GM23338 (cell line): ENCODE measurements around the gene ODAM. TPM values are rescaled to one million over a fixed set of nuclear protein-coding genes. Genes with fewer than 3 reads are reported as not detected.

Source experiments
- ATAC-seq: fragments of 200-7000 bp; cut with Tn5 transposase; 3 replicates; pipeline ENCODE4 v1.9.1; 2020
- DNase-seq: peaks from one replicate; pipeline ENCODE4 v3.0.0-alpha.2; 2015; ENCODE audit warnings: low spot score
- H2AFZ ChIP-seq: fragments of 200-600 bp; sonication (generic); 2 replicates; pipeline ENCODE4 v1.8.0; 2016; ENCODE audit warnings: antibody characterized with exemption, mild to moderate bottlenecking, moderate library complexity
- H3F3A ChIP-seq: fragments of 200-600 bp; sonication (generic); replicated peaks from 2 replicates; pipeline ENCODE4 v1.8.0; 2017; ENCODE audit warnings: antibody characterized with exemption, mixed run types, low read depth
- H3K27ac ChIP-seq: fragments of 200-600 bp; sonication (generic); 2 replicates; pipeline ENCODE4 v1.6.1; 2016; ENCODE audit warnings: low read depth
- H3K27me3 ChIP-seq: fragments of 200-600 bp; sonication (generic); 2 replicates; pipeline ENCODE4 v1.8.0; 2016; ENCODE audit warnings: mild to moderate bottlenecking, mixed run types, moderate library complexity; ENCODE audit not compliant: insufficient read depth
- H3K36me3 ChIP-seq: fragments of 200-600 bp; sonication (generic); 2 replicates; pipeline ENCODE4 v1.8.0; 2016; ENCODE audit warnings: mild to moderate bottlenecking; ENCODE audit not compliant: insufficient read depth
- H3K4me1 ChIP-seq: fragments of 200-600 bp; sonication (generic); 2 replicates; pipeline ENCODE4 v1.8.0; 2016; ENCODE audit warnings: mild to moderate bottlenecking, moderate library complexity; ENCODE audit not compliant: insufficient read depth
- H3K4me2 ChIP-seq: fragments of 200-600 bp; sonication (generic); 2 replicates; pipeline ENCODE4 v1.7.1; 2017; ENCODE audit warnings: mixed run types
- H3K4me3 ChIP-seq: fragments of 200-600 bp; sonication (generic); 2 replicates; pipeline ENCODE4 v1.6.1; 2016; ENCODE audit warnings: mixed run types
- H3K79me2 ChIP-seq: fragments of 200-600 bp; sonication (generic); replicated peaks from 2 replicates; pipeline ENCODE4 v1.8.0; 2017; ENCODE audit warnings: mild to moderate bottlenecking; ENCODE audit not compliant: insufficient read depth
- H3K9me2 ChIP-seq: fragments of 200-600 bp; sonication (generic); 2 replicates; pipeline ENCODE4 v1.8.0; 2017; ENCODE audit not compliant: insufficient read depth
- H4K20me1 ChIP-seq: fragments of 200-600 bp; sonication (generic); replicated peaks from 2 replicates; pipeline ENCODE4 v1.8.0; 2017; ENCODE audit warnings: mild to moderate bottlenecking; ENCODE audit not compliant: insufficient read depth
- H3K27ac Mint-ChIP-seq: 2 replicates; pipeline ENCODE4 v1.8.0; 2020; ENCODE audit warnings: inconsistent platforms, mild to moderate bottlenecking, moderate library complexity, mixed read lengths
- H3K27me3 Mint-ChIP-seq: 3 replicates; pipeline ENCODE4 v1.8.0; 2022; ENCODE audit warnings: low read depth, mild to moderate bottlenecking, moderate library complexity, mixed read lengths, inconsistent platforms; ENCODE audit not compliant: insufficient read depth, poor library complexity
- H3K36me3 Mint-ChIP-seq: 3 replicates; pipeline ENCODE4 v1.8.0; 2021; ENCODE audit warnings: low read depth, mild to moderate bottlenecking, inconsistent platforms, moderate library complexity, mixed read lengths
- H3K4me1 Mint-ChIP-seq: 3 replicates; pipeline ENCODE4 v1.8.0; 2020; ENCODE audit warnings: mild to moderate bottlenecking, inconsistent platforms, mixed read lengths
- H3K4me3 Mint-ChIP-seq: 3 replicates; pipeline ENCODE4 v1.8.0; 2021; ENCODE audit warnings: moderate library complexity, mild to moderate bottlenecking, inconsistent platforms, mixed read lengths
- H3K9me3 Mint-ChIP-seq: 3 replicates; pipeline ENCODE4 v1.8.0; 2020; ENCODE audit warnings: moderate library complexity, mild to moderate bottlenecking, inconsistent platforms, mixed read lengths
- CREB1 ChIP-seq: fragments of 250-450 bp; sonication (Bioruptor Pico); IDR thresholded peaks from 2 replicates; pipeline ENCODE4 v1.5.0; 2020; ENCODE audit warnings: low read depth, mild to moderate bottlenecking, moderate library complexity
- EZH2 ChIP-seq: fragments of 200-600 bp; sonication (generic); IDR thresholded peaks from one replicate; pipeline ENCODE4 v1.8.0; 2017; ENCODE audit warnings: antibody characterized with exemption, mild to moderate bottlenecking, low read depth; ENCODE audit not compliant: unreplicated experiment
- EZH2phosphoT487 ChIP-seq: fragments of 200-600 bp; sonication (generic); IDR thresholded peaks from one replicate; pipeline ENCODE4 v1.8.1; 2018; ENCODE audit warnings: antibody characterized with exemption; ENCODE audit not compliant: unreplicated experiment
- JUNB ChIP-seq: IDR thresholded peaks from one replicate; pipeline ENCODE4 v1.6.1; 2016; ENCODE audit warnings: antibody characterized with exemption; ENCODE audit not compliant: unreplicated experiment
- NANOG ChIP-seq: IDR thresholded peaks from 2 replicates; pipeline ENCODE4 v1.6.1; 2016; ENCODE audit warnings: antibody characterized with exemption, borderline replicate concordance
- POLR2AphosphoS5 ChIP-seq: IDR thresholded peaks from 2 replicates; pipeline ENCODE4 v1.6.1; 2016; ENCODE audit warnings: antibody characterized with exemption, low read depth
- STAT1 ChIP-seq: IDR thresholded peaks from one replicate; pipeline ENCODE4 v1.6.1; 2016; ENCODE audit warnings: antibody characterized with exemption; ENCODE audit not compliant: unreplicated experiment
- ZNF114 ChIP-seq: fragments of 250-450 bp; sonication (Bioruptor Pico); IDR thresholded peaks from 2 replicates; pipeline ENCODE4 v1.5.0; 2020; ENCODE audit warnings: mild to moderate bottlenecking, moderate library complexity
- ZNF331 ChIP-seq: fragments of 250-450 bp; sonication (Bioruptor Pico); IDR thresholded peaks from 2 replicates; pipeline ENCODE4 v1.5.0; 2020; ENCODE audit warnings: low read depth, mild to moderate bottlenecking, moderate library complexity
- polyA plus RNA-seq: library from polyadenylated mRNA; unstranded; fragments of >200 nt; fragmentation: Nextera tagmentation; extraction: Ambion mirVana; gene quantifications from 2 replicates; pipeline ENCODE4 v1.2.1, GENCODE V29; 2016
- total RNA-seq: library from RNA; depleted of rRNA; stranded (reverse); fragments of >200 nt; shearing (Covaris generic); gene quantifications from 2 replicates; pipeline ENCODE4 v1.2.3, GENCODE V29; 2014
- TF ChIP-seq, protein P1 (sequence below), 2 experiments: fragments of 200-600 bp in 1 of 2; sonication (generic) in 1 of 2; conservative IDR thresholded peaks; 2 replicates each; pipeline versions ENCODE4 v1.5.1 to v1.6.1; 2016 to 2017; ENCODE audit warnings: antibody characterized with exemption in 2 of 2, low read depth in 2 of 2, mild to moderate bottlenecking in 2 of 2, moderate library complexity in 1 of 2
- TF ChIP-seq, protein P2 (sequence below): IDR thresholded peaks from 2 replicates; pipeline ENCODE4 v1.6.1; 2016; ENCODE audit warnings: antibody characterized with exemption
- TF ChIP-seq, protein P3 (sequence below): IDR thresholded peaks from one replicate; pipeline ENCODE4 v1.6.1; 2018; ENCODE audit warnings: antibody characterized with exemption; ENCODE audit not compliant: unreplicated experiment
- TF ChIP-seq, protein P4 (sequence below): fragments of 250-450 bp; sonication (Bioruptor Pico); IDR thresholded peaks from 2 replicates; pipeline ENCODE4 v1.5.0; 2020; ENCODE audit warnings: mild to moderate bottlenecking, moderate library complexity

The ODAM gene
- total and polyA plus RNA-seq, 2 experiments from 2014 or later, result not detected

DNA sequence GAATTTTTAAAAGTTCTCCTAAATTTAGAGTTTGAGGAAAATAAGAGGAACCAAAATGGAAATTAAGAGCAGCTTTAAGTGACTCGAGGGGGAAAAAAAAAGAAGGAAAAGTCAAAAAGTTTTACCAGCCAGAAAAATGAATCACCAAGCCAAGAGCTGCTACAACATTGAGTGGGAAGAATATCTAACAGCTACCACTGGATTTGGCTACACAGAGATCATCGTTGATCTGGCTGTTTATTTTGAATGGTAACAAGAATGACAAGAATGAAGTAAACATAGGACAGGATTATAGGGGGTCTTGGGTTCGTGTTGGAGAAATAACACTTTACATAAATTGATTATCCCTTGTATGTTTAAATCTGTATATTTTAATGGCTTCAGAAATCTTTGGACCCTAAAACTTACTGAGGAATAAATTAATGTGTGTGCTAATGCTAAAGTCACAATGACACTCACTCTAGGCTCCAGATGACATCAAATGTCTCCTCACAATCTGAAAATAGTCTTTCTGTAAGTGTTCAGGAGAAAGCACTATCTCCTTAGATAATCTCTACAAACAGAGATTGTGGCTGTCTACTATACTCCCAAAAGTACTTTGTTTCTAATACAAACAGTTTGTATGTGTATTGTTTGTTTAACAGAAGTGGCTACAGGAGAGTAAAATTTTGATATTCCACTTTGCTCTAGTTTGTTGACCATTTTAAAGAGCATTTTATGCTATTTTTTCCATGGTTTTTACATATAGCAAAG lies 43.8 kb downstream of the ODAM start:
- no peak overlapping the region for H3K4me3 Mint-ChIP-seq
- H3K27ac ChIP-seq, result no peak overlapping the region

More for the DNA sequence above, 43.8 kb downstream of the ODAM start:
- Histone ChIP-seq H3K4me3 (no peak overlapping the region), H3K4me1 (no peaks in the 10 kb centered on the region), H3F3A (no peaks in the 10 kb centered on the region), H4K20me1 (no peaks in the 10 kb centered on the region), H3K27me3 (no peaks in the 10 kb centered on the region), H3K9me2 (no peaks in the 10 kb centered on the region), H2AFZ (no peak overlapping the region), H3K4me2 (no peak overlapping the region), H3K79me2 (no peaks in the 10 kb centered on the region), H3K36me3 (no peaks in the 10 kb centered on the region)
- Mint-ChIP-seq H3K27ac (no peak overlapping the region; the same call in 1 of the 2 replicates), H3K4me1 (no peaks in the 10 kb centered on the region), H3K9me3 (no peaks in the 10 kb centered on the region), H3K36me3 (no peaks in the 10 kb centered on the region), H3K27me3 (no peaks in the 10 kb centered on the region)
- DNase-seq (no peak), ATAC-seq (no peak)
- no peak for TF ChIP-seq NANOG
- no peak for TF ChIP-seq CREB1 (CRISPR knock-in tag)
- TF ChIP-seq, protein P1, sequence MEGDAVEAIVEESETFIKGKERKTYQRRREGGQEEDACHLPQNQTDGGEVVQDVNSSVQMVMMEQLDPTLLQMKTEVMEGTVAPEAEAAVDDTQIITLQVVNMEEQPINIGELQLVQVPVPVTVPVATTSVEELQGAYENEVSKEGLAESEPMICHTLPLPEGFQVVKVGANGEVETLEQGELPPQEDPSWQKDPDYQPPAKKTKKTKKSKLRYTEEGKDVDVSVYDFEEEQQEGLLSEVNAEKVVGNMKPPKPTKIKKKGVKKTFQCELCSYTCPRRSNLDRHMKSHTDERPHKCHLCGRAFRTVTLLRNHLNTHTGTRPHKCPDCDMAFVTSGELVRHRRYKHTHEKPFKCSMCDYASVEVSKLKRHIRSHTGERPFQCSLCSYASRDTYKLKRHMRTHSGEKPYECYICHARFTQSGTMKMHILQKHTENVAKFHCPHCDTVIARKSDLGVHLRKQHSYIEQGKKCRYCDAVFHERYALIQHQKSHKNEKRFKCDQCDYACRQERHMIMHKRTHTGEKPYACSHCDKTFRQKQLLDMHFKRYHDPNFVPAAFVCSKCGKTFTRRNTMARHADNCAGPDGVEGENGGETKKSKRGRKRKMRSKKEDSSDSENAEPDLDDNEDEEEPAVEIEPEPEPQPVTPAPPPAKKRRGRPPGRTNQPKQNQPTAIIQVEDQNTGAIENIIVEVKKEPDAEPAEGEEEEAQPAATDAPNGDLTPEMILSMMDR (conservative IDR thresholded peaks at IDR 0.05; ENCODE audit: low read depth in 2 of 2), result no peak
- TF ChIP-seq, protein P2, sequence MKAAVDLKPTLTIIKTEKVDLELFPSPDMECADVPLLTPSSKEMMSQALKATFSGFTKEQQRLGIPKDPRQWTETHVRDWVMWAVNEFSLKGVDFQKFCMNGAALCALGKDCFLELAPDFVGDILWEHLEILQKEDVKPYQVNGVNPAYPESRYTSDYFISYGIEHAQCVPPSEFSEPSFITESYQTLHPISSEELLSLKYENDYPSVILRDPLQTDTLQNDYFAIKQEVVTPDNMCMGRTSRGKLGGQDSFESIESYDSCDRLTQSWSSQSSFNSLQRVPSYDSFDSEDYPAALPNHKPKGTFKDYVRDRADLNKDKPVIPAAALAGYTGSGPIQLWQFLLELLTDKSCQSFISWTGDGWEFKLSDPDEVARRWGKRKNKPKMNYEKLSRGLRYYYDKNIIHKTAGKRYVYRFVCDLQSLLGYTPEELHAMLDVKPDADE, result no peak
- no peak for TF ChIP-seq EZH2
- no peak for TF ChIP-seq ZNF114 (CRISPR knock-in tag)
- TF ChIP-seq STAT1, result no peak
- TF ChIP-seq, protein P3, sequence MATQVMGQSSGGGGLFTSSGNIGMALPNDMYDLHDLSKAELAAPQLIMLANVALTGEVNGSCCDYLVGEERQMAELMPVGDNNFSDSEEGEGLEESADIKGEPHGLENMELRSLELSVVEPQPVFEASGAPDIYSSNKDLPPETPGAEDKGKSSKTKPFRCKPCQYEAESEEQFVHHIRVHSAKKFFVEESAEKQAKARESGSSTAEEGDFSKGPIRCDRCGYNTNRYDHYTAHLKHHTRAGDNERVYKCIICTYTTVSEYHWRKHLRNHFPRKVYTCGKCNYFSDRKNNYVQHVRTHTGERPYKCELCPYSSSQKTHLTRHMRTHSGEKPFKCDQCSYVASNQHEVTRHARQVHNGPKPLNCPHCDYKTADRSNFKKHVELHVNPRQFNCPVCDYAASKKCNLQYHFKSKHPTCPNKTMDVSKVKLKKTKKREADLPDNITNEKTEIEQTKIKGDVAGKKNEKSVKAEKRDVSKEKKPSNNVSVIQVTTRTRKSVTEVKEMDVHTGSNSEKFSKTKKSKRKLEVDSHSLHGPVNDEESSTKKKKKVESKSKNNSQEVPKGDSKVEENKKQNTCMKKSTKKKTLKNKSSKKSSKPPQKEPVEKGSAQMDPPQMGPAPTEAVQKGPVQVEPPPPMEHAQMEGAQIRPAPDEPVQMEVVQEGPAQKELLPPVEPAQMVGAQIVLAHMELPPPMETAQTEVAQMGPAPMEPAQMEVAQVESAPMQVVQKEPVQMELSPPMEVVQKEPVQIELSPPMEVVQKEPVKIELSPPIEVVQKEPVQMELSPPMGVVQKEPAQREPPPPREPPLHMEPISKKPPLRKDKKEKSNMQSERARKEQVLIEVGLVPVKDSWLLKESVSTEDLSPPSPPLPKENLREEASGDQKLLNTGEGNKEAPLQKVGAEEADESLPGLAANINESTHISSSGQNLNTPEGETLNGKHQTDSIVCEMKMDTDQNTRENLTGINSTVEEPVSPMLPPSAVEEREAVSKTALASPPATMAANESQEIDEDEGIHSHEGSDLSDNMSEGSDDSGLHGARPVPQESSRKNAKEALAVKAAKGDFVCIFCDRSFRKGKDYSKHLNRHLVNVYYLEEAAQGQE, result no peak
- no peak for TF ChIP-seq ZNF331
- TF ChIP-seq JUNB, result no peak
- TF ChIP-seq EZH2phosphoT487, result no peak
- TF ChIP-seq, protein P4, sequence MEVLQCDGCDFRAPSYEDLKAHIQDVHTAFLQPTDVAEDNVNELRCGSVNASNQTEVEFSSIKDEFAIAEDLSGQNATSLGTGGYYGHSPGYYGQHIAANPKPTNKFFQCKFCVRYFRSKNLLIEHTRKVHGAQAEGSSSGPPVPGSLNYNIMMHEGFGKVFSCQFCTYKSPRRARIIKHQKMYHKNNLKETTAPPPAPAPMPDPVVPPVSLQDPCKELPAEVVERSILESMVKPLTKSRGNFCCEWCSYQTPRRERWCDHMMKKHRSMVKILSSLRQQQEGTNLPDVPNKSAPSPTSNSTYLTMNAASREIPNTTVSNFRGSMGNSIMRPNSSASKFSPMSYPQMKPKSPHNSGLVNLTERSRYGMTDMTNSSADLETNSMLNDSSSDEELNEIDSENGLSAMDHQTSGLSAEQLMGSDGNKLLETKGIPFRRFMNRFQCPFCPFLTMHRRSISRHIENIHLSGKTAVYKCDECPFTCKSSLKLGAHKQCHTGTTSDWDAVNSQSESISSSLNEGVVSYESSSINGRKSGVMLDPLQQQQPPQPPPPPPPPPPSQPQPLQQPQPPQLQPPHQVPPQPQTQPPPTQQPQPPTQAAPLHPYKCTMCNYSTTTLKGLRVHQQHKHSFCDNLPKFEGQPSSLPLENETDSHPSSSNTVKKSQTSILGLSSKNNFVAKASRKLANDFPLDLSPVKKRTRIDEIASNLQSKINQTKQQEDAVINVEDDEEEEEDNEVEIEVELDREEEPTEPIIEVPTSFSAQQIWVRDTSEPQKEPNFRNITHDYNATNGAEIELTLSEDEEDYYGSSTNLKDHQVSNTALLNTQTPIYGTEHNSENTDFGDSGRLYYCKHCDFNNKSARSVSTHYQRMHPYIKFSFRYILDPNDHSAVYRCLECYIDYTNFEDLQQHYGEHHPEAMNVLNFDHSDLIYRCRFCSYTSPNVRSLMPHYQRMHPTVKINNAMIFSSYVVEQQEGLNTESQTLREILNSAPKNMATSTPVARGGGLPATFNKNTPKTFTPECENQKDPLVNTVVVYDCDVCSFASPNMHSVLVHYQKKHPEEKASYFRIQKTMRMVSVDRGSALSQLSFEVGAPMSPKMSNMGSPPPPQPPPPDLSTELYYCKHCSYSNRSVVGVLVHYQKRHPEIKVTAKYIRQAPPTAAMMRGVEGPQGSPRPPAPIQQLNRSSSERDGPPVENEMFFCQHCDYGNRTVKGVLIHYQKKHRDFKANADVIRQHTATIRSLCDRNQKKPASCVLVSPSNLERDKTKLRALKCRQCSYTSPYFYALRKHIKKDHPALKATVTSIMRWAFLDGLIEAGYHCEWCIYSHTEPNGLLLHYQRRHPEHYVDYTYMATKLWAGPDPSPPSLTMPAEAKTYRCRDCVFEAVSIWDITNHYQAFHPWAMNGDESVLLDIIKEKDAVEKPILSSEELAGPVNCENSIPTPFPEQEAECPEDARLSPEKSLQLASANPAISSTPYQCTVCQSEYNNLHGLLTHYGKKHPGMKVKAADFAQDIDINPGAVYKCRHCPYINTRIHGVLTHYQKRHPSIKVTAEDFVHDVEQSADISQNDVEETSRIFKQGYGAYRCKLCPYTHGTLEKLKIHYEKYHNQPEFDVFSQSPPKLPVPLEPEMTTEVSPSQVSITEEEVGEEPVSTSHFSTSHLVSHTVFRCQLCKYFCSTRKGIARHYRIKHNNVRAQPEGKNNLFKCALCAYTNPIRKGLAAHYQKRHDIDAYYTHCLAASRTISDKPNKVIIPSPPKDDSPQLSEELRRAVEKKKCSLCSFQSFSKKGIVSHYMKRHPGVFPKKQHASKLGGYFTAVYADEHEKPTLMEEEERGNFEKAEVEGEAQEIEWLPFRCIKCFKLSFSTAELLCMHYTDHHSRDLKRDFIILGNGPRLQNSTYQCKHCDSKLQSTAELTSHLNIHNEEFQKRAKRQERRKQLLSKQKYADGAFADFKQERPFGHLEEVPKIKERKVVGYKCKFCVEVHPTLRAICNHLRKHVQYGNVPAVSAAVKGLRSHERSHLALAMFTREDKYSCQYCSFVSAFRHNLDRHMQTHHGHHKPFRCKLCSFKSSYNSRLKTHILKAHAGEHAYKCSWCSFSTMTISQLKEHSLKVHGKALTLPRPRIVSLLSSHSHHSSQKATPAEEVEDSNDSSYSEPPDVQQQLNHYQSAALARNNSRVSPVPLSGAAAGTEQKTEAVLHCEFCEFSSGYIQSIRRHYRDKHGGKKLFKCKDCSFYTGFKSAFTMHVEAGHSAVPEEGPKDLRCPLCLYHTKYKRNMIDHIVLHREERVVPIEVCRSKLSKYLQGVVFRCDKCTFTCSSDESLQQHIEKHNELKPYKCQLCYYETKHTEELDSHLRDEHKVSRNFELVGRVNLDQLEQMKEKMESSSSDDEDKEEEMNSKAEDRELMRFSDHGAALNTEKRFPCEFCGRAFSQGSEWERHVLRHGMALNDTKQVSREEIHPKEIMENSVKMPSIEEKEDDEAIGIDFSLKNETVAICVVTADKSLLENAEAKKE, result no peak
- TF ChIP-seq POLR2AphosphoS5, result no peak
